Adrenal gland (tissue), 5 donors: ENCODE data around the gene ASXL1.

Source experiments
- CTCF ChIP-seq, 6 experiments: fragments of 450-650 bp in 4 of 6; fragments of 200-600 bp in 2 of 6; sonication (generic) in 1 of 6; IDR thresholded peaks; 1 replicate in 5 of 6; 2 replicates in 1 of 6; pipeline versions ENCODE4 v1.5.1 to v1.8.0; 2016 to 2021; ENCODE audit warnings: antibody characterized with exemption in 6 of 6, mild to moderate bottlenecking in 2 of 6, moderate library complexity in 1 of 6
- POLR2A ChIP-seq, 2 donors: fragments of 450-650 bp; IDR thresholded peaks; one replicate each; pipeline ENCODE4 v1.6.1; 2017; ENCODE audit warnings: antibody characterized with exemption in 2 of 2, mild to moderate bottlenecking in 2 of 2, moderate library complexity in 1 of 2
- donor health status: DM: no; HTN: no; CAD: no.

- TF ChIP-seq CTCF (IDR thresholded peaks at IDR 0.05) (no peak), POLR2A (IDR thresholded peaks at IDR 0.05) (no peak)
Measured at GRCh38 chr20:32332614-32333013, 25.5 kb upstream of the ASXL1 start.
